GM10248 (cell line): ENCODE measurements around the gene ST7.

Experiments used
- CTCF ChIA-PET: fragments of 300-600 bp; sonication (Branson Sonifier 250); formaldehyde crosslinking; extraction: SDS; loops from one replicate; lab custom pipeline; 2021; ENCODE audit warnings: antibody characterized with exemption; lab: Yijun Ruan, JAX
- POLR2A ChIA-PET: fragments of 350-650 bp; sonication (Branson Sonifier 250); formaldehyde crosslinking; extraction: SDS; loops from one replicate; lab custom pipeline; 2020; ENCODE audit warnings: antibody characterized with exemption; lab: Yijun Ruan, JAX
- DNase-seq: peaks from one replicate; pipeline ENCODE4 v3.0.0; 2012; ENCODE audit errors: extremely low spot score
- TF ChIP-seq, protein P1 (sequence below): IDR thresholded peaks from 2 replicates; pipeline ENCODE4 v1.5.1; 2012; ENCODE audit warnings: mild to moderate bottlenecking, low read depth; ENCODE audit errors: extremely low read depth, missing control alignments, control extremely low read depth

ST7 gene

GRCh38 chr7:117152213-117153007 lies 199.1 kb downstream of the ST7 start:
- TF ChIP-seq, protein P1, sequence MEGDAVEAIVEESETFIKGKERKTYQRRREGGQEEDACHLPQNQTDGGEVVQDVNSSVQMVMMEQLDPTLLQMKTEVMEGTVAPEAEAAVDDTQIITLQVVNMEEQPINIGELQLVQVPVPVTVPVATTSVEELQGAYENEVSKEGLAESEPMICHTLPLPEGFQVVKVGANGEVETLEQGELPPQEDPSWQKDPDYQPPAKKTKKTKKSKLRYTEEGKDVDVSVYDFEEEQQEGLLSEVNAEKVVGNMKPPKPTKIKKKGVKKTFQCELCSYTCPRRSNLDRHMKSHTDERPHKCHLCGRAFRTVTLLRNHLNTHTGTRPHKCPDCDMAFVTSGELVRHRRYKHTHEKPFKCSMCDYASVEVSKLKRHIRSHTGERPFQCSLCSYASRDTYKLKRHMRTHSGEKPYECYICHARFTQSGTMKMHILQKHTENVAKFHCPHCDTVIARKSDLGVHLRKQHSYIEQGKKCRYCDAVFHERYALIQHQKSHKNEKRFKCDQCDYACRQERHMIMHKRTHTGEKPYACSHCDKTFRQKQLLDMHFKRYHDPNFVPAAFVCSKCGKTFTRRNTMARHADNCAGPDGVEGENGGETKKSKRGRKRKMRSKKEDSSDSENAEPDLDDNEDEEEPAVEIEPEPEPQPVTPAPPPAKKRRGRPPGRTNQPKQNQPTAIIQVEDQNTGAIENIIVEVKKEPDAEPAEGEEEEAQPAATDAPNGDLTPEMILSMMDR = no peak
- CTCF ChIA-PET = interaction anchor here (1.8 kb wide), 1 partner anchor 25 kb away, joined by 4 read pairs; no protein-coding TSS in a partner anchor
- POLR2A ChIA-PET = no interaction called here
- DNase-seq = no peak

DNA sequence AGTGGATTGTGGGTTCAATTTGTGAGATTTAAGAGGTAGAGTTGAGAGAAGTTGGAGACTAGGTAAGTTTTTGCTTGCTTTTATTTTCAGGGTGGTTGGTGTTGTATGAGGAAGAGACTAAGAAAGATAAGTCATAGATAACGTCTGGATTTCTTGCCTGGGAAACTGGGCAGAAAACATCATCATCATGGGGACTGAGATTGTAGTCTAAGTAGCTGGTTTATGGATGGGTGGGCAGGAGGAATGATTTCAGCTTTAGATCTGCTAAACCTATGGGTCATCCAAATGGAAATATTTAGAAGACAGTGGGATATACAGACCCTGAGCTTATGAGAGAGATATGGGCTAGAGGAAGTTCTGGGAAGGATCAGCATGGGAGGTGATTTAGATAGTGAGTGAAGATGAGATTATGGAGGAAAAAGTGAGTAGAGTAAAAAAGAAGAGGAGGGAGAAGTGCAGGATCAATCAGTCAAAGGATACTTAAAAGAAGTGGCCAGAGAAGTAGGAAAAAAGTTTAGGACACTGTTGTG lies 199.8 kb downstream of the ST7 start:
- ChIA-PET POLR2A (no interaction called here), CTCF (interaction anchor here (1.8 kb wide), 1 partner anchor 25 kb away, joined by 4 read pairs; no protein-coding TSS in a partner anchor)
- TF ChIP-seq, protein P1 = no peak
- DNase-seq = no peak

- TF ChIP-seq, protein P1 = no peak
- POLR2A ChIA-PET = no interaction called here
- CTCF ChIA-PET = interaction anchor here (1.2 kb wide), 1 partner anchor 28 kb away, joined by 4 read pairs; no protein-coding TSS in a partner anchor
Observed at GRCh38 chr7:117154721-117155120, 201.4 kb downstream of the ST7 start.

DNA sequence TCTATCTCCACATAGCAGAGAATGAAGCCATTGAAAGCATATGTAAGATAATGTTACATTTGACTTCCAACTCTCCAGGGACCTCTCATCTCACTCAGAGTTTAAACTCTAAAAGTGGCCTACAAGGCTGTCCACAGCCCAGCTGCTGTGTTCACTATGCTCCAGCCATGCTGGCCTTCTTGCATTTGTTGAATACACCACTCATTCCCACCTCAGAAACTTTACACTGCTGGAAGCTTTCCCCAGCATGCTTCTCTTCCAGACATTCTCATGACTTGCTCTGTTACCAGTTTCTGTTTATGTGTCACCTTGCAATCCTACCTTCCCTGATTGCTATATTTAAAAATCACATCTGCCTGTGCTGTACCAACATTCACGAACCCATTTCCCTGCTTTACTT lies 202.4 kb downstream of the ST7 start:
- CTCF ChIA-PET = interaction anchor here (0.8 to 1.2 kb wide), 3 partner anchors 9 to 140 kb away, joined by 3 to 4 read pairs (median 3); no protein-coding TSS in a partner anchor
- POLR2A ChIA-PET = no interaction called here
- DNase-seq = no peak
- TF ChIP-seq, protein P1 = no peak

More at GRCh38 chr7:117154721-117155120, 201.4 kb downstream of the ST7 start:
- no peak for DNase-seq

DNA sequence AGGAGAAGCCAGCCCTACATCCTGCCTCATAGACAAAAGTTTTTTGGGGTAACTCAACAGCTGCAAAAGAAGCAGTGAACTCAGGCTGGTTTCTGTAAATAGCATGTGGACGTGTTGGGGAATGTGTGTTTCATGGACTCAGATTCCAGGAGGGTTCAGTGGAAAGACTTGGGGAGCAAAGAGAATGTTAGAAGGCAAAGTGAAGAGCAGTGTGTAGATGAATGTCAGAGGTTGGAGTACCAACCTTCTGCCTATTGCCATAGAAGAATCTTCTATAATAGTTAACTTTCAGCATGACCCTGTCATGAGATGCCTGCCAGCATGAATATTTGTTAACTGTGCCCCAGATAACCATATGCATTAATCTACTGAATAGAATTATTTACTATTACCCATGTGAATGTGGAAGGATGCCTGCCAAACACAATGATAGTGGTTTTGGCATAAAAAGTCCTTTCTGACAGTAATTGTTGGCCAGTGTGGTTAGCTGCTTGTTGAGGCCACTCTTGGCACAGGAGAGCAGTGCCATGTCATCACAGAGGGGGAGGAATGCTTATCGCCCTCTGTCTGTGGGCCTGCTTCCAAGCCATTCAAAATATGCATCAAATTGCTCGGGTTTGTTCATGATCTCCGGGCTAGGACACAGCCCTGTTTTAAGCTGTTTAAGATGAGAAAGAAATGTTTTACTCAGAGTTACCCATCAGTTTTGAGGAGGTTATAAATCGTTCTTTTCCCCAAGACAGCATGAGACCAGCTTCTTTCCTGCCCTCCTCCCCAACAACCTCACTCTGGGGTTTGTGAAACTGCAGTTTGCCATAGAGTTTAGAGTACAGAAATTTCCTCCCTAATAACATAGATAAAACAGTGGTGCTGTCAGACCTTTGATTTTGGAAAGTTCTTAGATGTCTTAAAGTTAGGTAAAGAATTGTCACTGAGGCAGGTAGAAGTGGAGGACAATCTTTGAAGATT lies 204.2 kb downstream of the ST7 start:
- ChIA-PET POLR2A (no interaction called here), CTCF (interaction anchor here (1.0 to 2.8 kb wide), 6 partner anchors 9 to 229 kb away, joined by 3 to 14 read pairs (median 3); no protein-coding TSS in a partner anchor)
- TF ChIP-seq, protein P1 = no peak
- DNase-seq = no peak
